ENCODE results near the gene HOXC5.
"Not testable (repeated sequence)": the region's sequence is repeated elsewhere in the genome, so short reads cannot be mapped to it uniquely, and the experiment has no call there.

Gene HOXC5

DNA sequence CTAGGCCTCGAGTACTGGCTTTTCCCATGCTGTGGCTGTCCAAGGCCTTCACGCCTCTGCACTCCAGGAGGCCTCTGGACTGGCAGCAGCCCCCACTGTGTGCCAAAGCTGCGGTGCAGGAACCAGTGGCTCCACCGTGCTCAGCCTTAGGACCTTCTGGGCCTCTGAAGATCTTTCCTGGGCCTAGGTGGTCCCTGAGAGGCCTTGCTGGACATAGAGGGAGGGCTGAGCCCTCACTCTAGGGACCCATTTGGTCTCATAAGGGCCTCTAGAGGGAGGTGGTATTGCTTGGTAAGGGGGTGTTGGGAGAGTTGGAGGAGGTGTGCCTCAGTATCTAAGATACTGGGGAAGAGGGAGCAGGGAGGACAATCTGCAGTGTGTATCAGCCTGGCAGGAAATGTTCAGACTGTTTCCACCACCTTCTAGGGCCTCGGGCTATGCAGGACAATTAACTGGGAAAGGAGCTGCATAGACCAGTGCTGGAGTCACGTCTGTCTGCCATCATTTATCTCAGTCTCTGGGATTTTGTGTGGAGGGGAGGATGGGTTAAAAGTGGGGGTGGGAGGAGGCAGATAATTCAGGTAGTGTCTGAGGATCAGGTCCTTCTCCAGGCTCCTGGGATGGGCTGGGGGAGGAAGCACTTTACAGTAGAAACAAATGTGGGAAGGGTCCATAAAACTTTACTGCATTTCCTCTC is 2.9 kb downstream of the HOXC5 start:
- DNase-seq: no peak

DNA sequence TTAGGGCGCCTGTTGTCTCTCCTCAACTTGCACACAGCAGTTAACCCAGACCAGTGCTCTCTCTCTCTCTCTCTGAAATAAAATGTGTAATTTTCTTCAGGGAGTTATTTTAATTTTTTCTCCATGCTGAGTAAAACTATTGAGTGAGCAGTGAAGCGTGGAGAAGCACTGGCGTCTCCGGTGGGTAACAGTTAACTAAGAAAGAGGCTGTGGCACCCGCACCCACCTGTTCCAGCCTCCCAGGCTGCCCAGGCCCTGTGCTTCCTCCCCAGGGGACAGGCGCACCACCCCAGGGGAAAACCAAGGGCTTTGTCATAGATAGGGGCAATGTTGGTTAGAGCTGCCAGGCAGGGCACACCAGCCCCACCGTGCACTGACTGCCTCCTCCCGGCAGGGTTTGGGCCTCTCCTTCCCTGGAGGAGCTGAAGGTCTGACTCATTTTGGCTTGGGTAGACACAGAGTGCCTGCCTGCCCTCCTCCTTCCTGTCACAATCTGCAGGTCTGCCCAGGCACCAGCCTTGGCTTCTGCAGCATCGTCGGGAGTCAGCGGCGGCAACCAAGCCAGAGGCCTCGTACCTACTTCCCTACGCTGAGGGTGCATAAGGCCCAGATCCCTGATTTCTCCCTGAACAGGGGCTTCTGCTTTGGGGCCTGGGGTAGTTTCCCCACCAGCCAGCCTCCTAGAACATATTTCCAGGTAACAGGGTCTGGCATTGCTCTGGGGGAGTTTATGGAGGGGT is 3.9 kb downstream of the HOXC5 start:
- DNase-seq: peak; percentile 61

DNA sequence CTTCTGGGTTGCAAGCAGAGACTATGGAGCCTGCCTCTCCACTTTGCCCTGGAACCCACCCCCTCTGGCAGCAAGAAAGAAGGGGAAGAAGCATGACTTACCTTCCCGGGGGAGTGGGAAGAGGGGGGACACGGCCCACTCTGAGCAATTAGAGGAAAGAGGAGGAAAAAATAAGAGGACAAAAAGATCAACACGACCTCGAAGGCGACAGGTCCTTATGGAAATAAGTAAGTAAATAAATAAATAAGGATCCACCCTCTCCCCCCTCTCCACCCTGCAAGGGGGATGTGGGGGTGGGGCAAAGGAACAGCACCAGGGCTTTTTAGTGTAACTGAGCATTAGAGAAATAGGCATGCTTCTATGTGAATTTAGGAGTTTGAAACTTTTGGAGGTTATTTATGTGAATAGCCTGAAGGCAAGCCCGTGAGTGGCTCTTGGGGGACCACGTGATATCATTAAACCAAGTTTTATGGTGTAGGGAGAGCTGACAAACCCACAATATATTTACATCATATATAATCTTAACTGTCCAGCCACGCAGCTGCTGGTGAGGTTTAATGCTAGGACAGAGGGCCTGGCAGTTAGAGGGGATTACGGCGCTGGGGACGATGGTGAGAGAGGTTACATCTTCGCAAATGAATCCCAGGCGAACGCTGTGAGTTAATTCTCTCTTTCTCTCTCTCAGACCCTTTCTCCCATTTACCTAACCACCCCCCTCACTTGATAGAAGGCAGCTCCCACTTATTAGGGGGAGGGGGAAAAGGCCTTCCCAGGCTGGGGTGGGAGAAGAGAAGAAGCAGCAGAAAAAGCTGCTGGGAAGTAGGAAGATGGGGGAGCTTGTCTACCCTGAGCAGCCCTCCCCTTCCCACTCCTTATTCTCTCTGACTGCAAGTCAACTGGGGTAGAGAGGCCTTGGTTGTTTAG is 4.8 kb downstream of the HOXC5 start:
- DNase-seq: no peak

DNA sequence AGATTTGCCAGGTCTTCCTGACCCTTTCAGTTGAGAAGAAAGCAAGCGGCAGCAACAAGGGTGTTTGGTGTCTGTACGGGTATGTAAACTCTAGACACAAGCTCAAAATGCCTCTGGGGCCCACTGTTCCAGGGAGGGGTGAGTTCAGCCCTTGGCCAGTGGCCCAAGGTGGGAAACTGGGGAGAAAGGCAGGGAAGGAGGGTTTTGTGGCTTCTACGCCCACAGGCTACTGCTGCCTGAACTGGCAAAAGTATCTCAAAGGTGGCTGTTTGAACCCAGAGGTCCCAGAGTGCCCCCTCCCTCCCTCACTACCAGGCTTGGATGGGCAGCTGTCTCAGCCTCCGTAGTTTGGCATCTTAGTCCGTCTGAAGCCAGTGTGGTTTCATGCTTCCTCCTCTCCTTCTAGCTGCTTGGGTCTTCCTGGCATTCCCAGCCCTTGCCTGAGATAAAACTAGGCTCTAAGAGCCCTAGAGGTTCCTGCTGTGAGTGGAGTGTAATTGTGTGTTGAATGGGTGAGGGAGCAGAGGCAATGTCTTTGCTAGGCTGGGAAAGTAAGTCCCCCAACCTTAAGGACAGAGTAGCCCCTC is 5.5 kb downstream of the HOXC5 start:
- peak; percentile 29 for DNase-seq

DNA sequence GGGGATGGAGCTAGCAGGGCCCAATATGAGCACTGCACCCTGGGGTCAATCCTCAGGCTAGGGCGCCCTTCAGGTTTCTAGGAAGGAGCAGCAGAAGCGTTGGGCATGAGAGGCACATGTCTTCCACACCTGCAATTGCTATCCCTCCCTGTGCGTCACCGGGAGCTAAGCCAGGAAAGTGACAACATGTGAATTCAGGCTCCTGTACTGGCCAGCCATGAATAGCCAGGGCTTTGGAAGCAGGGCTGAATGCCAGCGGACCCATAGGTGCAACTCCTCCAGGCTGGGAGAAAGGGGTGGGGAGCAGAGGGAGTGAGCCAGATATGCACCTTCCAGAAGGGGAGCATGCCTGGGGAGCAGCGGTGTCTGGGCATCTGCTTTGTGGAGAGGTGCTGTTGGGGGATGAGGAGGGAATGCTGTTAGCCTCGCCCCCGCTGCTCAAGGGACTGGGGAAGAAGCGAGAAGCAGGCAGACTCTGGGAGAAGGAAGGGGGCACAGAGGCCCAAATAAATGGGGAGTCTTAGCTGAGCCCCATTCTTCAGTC is 6.1 kb downstream of the HOXC5 start:
- peak; percentile 26 for DNase-seq

DNA sequence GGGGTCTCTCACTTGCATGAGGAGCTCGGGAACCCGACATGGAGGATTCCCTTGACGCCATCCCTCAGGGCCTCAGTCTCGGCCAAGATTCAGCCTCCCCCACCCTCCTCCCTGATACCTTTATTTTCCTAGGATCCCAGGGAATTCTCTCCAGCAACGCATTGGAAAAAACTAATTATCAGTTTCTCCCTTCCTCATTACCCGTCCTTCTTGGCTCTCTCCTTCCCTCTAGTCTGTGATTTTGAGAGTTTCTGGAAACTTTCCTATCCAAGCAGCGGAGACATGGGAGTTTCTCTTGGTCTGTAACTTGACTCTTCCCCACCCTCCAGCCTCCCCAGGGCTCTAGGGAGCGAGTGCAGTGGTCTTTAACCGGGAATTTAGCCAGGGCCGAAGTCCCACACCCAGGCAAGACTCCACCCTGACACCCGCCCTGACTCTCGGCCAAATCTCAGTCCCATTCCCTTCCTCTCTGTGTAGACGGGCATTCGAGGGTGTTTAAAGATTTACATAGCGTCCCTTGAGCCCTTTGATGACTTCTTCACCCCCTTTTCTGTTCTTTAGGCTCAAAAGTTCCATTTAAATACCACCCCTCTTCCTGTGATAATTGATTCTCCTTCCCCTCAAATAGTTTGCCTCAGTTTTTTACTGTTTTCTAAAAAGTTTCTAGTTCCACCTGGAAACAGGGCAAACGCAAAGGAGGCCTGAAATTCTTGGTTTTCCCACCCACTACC is 6.7 kb downstream of the HOXC5 start:
- DNase-seq: no peak

DNA sequence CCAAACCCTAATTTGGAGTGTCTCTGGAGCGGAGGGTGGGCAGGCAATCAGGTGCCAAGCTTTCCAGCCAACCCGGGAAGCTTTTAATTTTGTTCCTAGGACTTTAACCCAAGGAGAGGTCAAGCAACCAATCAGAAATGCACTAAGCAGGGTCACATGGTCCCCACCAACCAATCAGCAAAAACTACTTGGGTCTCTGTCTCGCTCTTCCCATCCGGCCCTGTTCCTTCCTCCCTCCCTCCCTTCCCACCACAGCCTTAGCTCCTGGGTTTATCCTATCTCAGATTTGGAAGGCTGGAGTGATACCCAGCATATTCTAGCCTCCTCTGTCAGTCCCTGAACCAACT is 7.3 kb downstream of the HOXC5 start:
- DNase-seq: no peak

DNA sequence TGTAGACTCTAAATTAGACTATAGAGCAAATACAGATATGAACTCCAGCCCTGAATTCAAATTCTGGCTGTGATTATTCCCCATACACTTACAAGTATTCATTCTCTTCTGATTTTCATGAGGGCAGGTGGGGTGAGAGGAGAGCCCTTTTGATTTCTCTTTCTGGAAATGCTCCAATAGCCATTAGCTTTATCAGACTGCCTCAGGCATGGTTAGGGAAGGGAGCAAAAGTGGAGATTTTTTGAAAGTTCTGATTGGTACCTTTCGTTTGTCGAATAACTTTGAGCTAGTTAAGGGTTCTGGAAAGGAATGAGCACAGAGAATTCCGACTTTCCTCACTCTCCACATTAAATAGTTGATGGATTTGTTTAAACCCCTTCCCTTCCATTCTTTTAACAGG is 7.8 kb downstream of the HOXC5 start:
- peak; percentile 17 for DNase-seq

DNA sequence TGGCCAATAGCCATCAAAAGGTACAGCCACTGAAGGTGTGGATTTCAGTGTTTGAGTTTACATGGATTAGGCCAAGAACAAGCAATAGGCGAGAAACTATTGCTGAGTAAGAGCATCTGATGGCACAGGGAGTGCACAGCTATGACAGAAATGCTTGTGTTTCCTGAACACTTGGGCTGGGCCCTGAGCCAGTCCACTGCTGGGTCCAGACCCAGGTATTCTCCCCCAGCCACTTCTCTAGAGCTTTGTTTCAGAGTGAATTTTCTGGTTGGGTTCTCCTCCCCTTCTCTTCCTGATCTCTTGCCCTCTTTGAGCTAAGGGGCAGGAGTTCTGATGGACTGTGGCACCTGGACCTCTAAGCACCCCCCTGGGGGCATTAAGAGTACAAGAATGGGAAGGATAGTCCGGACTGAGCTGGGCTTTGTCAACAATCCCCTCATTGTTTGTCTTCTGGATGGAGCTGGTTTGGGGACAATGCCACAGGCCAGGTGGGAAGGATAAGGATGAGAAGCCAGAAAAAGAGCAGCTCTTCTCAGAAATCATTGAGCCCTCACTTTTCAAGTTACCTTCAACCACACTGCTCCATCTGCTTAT is 8.3 kb downstream of the HOXC5 start:
- no peak for DNase-seq

DNA sequence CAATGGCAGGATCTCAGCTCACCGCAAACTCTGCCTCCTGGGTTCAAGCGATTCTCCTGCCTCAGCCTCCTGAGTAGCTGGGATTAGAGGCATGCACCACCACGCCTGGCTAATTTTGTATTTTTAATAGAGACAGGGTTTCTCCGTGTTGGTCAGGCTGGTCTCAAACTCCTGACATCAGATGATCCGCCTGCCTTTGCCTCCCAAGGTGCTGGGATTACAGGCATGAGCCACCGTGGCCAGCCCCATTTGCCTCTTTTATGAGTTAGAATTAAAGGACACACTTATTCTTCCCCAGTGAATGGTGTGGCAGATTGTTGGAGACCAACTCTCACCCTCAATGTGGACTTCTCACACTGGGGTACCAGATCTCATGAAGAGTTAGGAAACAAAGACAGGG is 9.2 kb downstream of the HOXC5 start:
- not testable (repeated sequence) for DNase-seq

DNA sequence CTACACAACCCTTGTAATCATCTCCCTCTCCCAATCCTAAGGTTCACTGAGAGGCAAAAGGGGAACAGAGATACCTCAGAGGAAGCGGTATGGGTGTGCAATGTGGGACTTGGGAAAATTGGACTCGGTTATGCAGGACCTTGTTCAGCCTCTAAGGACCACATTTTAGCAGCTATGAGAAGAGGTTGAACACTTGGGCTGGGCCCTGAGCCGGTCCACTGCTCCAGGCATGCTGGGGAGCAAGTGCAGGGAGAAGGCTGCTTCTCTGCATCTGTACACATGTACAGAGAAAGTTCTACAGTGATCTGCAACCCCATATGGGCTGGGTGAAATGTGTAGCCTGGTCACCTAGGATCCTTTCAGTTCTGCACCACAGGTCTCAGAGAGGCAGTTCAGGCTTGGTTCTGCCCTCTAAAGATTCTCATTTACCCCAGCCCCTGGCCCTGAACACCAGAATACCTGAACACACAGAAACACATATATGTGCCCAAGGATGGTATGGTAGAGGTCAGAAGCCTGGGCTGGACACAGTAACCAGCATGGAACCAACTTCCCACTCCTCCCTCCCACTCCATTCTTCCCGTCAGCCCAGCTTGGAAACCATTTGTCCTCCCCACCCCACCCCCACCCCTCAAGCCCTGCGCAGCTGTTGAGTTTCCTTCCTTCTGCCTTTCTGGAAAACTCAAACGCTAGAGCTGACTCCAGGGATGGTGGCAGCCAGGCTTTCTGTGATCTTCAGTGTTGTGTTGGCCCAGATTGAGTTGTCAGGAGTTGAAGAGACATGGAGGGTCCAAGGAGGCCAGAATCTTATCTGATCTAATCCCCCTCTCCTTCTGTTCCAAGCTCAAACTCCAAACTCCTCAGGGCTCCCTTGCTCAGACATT is 10.4 kb downstream of the HOXC5 start:
- DNase-seq: no peak

DNA sequence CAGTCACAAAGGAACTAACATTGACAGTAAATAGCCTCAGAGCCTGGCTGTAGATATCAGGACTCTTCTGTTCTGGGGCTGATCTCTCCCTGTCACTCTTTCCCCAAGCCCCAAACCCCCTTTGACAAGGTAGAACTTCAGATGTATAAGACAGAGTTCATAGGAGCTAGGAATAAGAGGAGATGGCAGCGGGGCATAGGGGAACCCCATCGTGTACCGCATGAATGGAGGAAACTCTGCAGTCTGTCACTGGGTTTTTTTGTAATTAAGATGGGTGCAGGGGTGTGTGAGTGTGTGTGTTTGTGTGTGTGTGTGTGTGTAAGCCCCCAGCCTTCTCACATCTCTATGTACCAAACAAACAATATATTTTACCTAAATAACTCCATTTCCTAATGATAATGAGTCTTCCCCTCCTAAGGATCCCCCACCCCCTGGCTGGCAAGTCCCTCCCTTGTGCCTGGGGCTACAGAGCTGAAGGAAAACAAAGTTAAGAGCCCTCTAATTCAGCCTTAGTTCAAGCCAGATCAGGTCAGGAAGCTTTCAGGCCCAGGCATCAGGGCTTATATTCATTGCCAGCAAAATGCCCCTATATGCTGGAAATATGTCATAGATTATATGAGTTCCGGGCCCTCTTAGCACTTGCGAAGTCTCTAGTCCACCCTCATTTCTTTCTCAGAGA is 11.7 kb downstream of the HOXC5 start:
- no peak for DNase-seq

DNA sequence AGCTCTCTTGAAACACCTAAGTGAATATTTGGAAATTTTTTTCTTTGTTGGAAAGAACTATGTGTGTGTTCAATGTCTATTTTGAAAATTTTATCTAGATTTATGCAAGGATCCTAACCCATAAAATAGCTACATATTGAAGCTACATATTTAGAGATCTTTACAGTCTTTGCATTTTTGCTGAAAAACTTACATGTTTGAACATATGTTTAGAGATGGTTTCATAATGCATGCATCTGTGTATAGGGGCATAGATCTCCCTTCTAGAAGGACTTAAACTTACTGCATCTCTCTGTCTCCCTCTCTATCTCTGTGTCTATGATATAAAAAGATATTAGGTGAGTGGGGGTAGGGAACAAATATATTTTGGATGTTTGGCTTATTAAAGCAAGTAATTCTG is 12.6 kb downstream of the HOXC5 start:
- DNase-seq: no peak

DNA sequence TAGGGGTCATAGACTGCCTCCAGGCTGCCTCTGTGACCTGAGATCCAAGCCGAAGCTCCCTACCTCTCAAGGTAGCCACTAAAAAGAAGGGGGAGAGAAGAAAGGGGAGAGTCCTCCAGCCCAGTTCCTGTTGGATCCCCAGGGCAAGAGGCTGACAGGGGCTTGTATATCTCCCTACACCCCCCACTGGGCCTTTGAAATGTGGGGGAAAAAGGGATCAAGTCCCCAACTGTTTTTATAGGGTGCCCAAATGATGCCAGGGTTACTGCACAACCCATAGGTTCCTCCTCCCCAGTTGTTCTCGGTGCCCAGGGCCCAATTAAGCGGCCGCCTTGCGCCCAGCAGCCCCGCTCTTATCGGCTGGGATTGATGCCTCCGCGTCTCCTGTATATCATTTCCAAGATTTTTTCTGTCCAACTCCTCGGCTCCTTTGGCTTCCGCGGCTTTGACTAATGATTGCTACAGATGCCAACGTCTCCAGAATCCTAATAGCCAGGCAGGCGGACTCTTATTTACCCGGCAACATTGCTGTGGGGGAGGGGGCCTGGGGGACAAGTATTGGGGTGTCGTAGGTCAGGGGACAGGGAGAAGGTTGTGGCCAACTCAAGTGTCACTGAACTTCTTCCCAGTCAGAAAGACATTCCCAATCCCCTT is 13.1 kb downstream of the HOXC5 start:
- DNase-seq: no peak

DNA sequence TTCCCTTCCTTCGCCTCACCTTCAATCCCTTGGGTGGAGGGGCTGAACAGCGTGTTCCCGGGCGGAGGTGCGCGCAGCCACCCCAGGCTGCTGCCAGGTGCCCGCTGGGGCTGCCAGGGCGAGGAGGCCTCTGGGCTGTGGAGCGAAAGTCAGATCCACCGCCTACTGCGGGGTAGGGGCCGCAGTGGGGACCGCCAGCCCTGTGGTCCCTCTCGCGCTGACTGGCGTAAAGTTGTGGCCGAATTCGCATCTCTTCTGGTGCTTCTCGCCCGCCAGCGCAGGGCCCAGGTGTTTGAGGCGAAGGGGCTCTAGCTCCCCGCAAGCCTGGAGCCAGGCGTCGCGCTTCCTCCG is 13.9 kb downstream of the HOXC5 start:
- no peak for DNase-seq

DNA sequence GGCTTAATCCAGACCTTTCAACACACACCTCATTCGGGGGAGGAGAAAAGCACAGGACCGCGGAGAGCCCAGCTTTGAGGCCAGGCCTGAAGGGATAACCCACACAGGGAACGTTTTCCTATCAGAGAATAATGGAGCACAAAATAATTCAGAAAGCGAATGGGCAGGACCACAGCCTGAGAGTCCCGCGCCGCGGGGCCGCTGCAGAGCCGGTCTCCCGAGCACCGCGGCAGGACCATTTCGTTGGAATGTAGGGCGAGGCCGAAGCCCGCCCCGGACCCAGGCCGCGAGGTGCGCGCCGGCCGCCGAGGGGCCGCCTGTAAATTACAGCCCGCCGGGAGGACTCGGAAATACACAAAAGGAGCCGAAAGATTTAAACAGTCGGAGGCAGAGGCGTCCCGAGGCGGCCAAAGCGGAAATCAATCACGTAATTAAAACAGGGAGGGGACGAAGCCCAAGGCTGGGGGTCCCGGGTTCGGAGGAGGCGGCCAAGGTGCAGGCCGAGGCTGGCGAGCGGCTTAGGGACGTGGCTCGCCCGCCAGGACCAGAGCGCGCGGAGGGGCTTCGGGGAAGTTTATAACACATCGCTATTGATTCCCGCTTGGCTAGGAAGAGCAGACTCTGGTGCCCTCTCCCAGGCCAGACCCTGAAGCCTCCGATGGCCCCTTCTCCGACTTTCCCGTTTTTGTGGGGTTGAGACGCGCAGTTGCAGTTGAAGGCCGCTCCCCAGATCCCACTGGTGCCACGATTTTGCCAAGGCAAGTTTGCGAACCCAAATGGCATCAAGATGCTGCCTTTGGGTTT is 14.5 kb downstream of the HOXC5 start:
- no peak for DNase-seq

DNA sequence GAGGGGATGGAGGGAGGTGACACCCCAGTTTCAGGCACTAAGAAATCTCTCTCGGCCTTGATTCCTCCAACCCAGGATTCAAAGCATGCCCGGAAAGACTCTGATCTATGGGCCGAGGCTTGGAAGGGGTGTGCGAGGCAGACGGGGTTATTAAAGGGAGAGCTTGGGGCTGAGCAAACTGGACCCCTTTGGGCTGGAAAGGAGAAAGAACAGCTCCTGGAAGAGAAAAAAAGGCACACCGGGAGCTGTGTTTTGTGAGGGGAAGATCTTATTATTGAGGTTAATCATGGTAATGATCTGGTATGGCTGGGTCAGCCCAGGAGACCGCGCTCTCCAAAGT is 15.1 kb downstream of the HOXC5 start:
- no peak for DNase-seq

DNA sequence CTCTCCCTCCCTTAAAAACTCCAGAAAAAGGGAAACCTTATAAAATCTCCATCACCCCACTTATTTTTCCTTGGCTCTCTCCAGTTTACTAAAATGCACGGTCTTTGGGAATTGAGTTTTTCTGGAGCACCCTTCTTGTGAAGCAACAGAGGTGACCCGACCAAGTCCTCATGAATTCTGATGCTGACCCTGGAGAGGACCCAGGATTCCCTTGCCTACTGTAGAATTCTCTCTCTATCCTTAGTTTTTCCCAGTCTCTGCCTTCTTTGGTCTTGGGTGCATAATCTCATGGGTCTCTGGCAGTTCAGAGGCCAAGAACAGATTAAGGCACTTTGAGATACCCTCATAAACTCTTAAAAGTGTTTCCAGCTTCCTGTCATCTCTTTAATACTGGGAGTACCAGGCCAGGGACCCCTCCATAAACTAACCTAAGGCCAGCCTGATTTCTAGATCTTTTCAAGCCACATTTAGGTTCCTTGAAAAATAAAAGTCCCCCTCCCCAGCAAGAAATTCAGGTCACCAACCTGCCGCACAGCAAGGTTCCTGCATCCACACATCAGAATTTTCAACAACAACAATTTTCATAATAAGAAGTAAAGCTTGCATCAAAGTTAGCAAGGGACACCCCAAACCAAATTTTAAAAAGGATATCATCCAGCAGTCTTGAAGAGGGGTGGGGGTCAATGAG is 15.7 kb downstream of the HOXC5 start:
- no peak for DNase-seq
